ENCODE results near the gene PXMP4.

The PXMP4 gene

DNA sequence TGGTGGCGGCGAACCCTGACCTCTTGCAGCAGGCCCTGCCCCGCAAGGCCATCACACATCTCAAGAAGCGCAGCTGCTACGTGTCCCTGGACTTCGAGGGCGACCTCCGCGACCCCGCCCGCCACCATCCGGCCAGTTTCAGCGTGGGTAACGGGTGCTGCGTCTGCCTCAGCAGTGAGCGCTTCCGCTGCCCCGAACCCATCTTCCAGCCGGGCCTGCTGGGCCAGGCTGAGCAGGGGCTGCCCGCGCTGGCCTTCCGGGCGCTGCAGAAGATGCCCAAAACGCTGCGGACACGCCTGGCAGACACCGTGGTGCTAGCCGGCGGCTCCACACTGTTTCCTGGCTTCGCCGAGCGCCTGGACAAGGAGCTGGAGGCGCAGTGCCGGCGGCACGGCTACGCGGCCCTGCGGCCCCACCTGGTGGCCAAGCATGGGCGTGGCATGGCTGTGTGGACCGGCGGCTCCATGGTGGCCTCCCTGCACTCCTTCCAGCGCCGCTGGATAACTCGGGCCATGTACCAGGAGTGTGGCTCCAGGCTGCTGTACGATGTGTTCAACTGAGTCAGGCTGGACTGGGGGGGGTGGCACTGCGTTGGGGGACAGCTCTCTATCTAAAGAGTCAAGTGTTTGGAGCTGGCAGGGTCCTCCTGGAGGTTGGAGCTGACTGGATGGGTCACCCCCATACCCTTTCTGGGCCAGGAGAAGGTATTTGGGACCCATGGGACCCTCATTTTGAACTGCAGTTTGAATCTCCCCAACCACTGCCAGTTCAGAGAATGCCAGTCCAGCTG is 52.2 kb downstream of the PXMP4 start:
- Histone ChIP-seq H2BK5ac (ENCODE audit: low read depth, low read length, poor library complexity) (no peak overlapping the region), H3K23ac (ENCODE audit: low read length) (no peak overlapping the region), H3K27ac (ENCODE audit: low read depth, low read length) (no peak overlapping the region), H2BK120ac (ENCODE audit: insufficient read depth, low read length, poor library complexity) (no peak overlapping the region), H4K12ac (ENCODE audit: low read depth, low read length) (no peak overlapping the region), H3K14ac (ENCODE audit: low read length) (no peak overlapping the region), H3K79me1 (ENCODE audit: low read length) (peaks cover 9% of the 10 kb centered on the region), H2BK12ac (ENCODE audit: low read length) (no peak overlapping the region), H3K79me2 (ENCODE audit: control insufficient read depth, insufficient read depth, low read length, poor library complexity) (peaks cover 7% of the 10 kb centered on the region), H3K27me3 (ENCODE audit: insufficient read depth, low read length) (no peaks in the 10 kb centered on the region), H4K8ac (ENCODE audit: low read depth, low read length) (no peak overlapping the region), H3K36me3 (ENCODE audit: control insufficient read depth in 1 of 2, insufficient read depth in 2 of 2, low read length in 2 of 2) (peaks cover 42 to 52% of the 10 kb centered on the region in 2 experiments), H4K91ac (ENCODE audit: low read depth, low read length) (no peak overlapping the region), H2AFZ (ENCODE audit: insufficient read depth, low read length, poor library complexity) (no peak overlapping the region), H3K9ac (ENCODE audit: low read length) (no peak overlapping the region), H2AK5ac (ENCODE audit: low read length) (no peak overlapping the region), H3K4ac (ENCODE audit: low read depth, low read length) (no peak overlapping the region), H3K4me3 (ENCODE audit: low read depth, low read length) (peak overlapping the region; percentile 57), H3K9me3 (ENCODE audit: insufficient read depth, low read depth, low read length) (peaks cover 2% of the 10 kb centered on the region), H3K4me2 (ENCODE audit: low read length) (peak overlapping the region; percentile 55), H3K4me1 (ENCODE audit: control insufficient read depth in 1 of 2, insufficient read depth in 2 of 2, low read length in 2 of 2) (peaks cover 13 to 14% of the 10 kb centered on the region in 2 experiments), H3K18ac (ENCODE audit: low read length) (no peak overlapping the region)
- peak; percentile 83 to 91 for DNase-seq
- WGBS (ENCODE audit: extremely low coverage, insufficient coverage, insufficient read length): no CpG with 5 or more reads among the region's 47 CpGs

DNA sequence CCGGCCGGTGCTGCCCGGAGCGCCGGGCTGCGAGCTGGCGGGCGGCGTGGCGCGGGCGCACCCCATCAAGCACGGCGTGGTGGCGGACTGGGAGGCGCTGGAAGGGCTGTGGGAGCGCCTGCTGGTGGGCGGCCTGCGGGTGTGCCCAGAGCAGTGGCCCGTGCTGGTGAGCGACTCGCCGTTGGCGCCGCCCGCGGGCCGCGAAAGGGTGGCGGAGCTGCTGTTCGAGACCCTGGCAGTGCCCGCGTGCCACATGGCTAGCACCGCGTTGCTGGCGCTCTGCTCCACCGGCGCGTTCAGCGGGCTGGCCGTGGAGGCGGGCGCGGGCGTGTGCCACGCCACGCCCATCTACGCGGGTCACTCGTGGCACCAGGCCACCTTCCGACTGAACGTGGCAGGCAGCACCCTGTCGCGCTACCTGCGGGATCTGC is 52.9 kb downstream of the PXMP4 start:
- no CpG with 5 or more reads among the region's 55 CpGs for WGBS (ENCODE audit: extremely low coverage, insufficient coverage, insufficient read length)
- peak in 1 of 2 donors; percentile 47 for DNase-seq
- no peak overlapping the region for H4K91ac ChIP-seq (ENCODE audit: low read depth, low read length)

DNA sequence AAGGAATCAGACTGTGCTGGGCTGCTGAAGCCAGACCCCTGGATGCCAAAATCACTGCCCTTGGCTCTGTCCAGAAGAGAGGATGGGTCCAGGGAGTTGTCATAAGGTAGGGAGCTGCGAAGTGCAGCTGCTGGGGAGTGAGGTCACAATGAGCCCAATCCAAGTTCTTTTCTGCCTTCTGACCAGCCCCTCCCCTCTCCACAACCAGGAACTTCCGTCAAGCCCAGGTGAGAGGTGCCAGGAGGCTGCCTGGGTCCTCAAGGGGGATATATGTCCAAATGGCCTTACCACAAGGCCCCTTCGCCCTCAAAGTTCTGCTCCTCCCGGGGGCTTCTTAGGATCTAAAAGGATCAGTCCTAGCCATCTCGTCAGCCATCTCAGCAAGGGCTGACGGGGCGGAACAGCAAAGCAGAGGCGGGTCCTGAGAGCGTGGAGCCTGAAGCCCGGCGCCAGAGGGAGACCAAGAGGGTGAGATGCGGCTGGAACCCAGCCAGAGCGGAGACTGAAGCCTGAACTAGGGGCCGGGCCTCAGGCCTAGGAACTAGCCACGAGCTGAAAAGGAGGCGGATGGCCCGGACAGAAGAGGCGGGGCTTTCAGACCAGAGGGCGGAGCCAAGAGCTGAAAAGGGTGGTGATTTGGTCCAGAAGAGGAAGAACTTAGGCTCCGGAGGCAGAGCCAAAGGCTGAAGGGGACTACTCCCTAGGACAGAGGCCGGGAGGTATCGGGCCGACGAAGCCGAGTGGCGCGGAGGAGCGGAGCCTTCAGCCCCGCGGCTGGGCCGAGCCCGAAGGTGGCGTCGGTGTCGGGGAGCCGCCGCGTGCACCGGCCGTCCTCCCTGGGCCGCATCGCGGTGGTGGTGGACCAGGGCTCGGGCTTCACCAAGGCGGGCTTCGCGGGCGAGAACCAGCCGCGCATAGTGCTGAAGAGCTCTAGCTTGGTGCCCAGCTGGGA is 53.5 kb downstream of the PXMP4 start, which contains the start of gene ACTL10:
Gene ACTL10 (plus strand): TSS at position 651 of the 952 bp plus-strand sequence. CDS start 555 bp downstream, outside the sequence.
- H2AFZ ChIP-seq (ENCODE audit: insufficient read depth, low read length, poor library complexity): no peak within 1 kb of the TSS
- H3K36me3 ChIP-seq (ENCODE audit: control insufficient read depth in 1 of 2, insufficient read depth in 2 of 2, low read length in 2 of 2): peaks cover 42 to 46% of the 10 kb centered on the region in 2 experiments
- H4K12ac ChIP-seq (ENCODE audit: low read depth, low read length): no peak within 1 kb of the TSS
- H3K79me1 ChIP-seq (ENCODE audit: low read length): peaks cover 10% of the 10 kb centered on the region
- no peak within 1 kb of the TSS for H4K91ac ChIP-seq (ENCODE audit: low read depth, low read length)
- H2BK120ac ChIP-seq (ENCODE audit: insufficient read depth, low read length, poor library complexity): no peak within 1 kb of the TSS
- H3K27me3 ChIP-seq (ENCODE audit: insufficient read depth, low read length): no peaks in the 10 kb centered on the region
- no peak within 1 kb of the TSS for H3K23ac ChIP-seq (ENCODE audit: low read length)
- peak; percentile 93 to 94 for DNase-seq
- no CpG with 5 or more reads among the region's 50 CpGs for WGBS (ENCODE audit: extremely low coverage, insufficient coverage, insufficient read length)
- no peak within 1 kb of the TSS for H3K14ac ChIP-seq (ENCODE audit: low read length)
- no peak within 1 kb of the TSS for H4K8ac ChIP-seq (ENCODE audit: low read depth, low read length)
- no peaks in the 10 kb centered on the region for H3K9me3 ChIP-seq (ENCODE audit: insufficient read depth, low read depth, low read length)
- H2AK5ac ChIP-seq (ENCODE audit: low read length): no peak within 1 kb of the TSS
- no peak within 1 kb of the TSS for H2BK5ac ChIP-seq (ENCODE audit: low read depth, low read length, poor library complexity)
- peaks cover 11 to 12% of the 10 kb centered on the region in 2 experiments for H3K4me1 ChIP-seq (ENCODE audit: control insufficient read depth in 1 of 2, insufficient read depth in 2 of 2, low read length in 2 of 2)
- H3K4me3 ChIP-seq (ENCODE audit: low read depth, low read length): peak within 1 kb of the TSS; percentile 57
- no peak within 1 kb of the TSS for H3K9ac ChIP-seq (ENCODE audit: low read length)
- no peak within 1 kb of the TSS for H3K4ac ChIP-seq (ENCODE audit: low read depth, low read length)
- H3K27ac ChIP-seq (ENCODE audit: low read depth, low read length): no peak within 1 kb of the TSS
- H3K4me2 ChIP-seq (ENCODE audit: low read length): peak within 1 kb of the TSS; percentile 55
- H3K79me2 ChIP-seq (ENCODE audit: control insufficient read depth, insufficient read depth, low read length, poor library complexity): peaks cover 7% of the 10 kb centered on the region
- no peak within 1 kb of the TSS for H2BK12ac ChIP-seq (ENCODE audit: low read length)
- H3K18ac ChIP-seq (ENCODE audit: low read length): no peak within 1 kb of the TSS

More for the DNA sequence above, 52.9 kb downstream of the PXMP4 start:
- Histone ChIP-seq H2BK12ac (ENCODE audit: low read length) (no peak overlapping the region), H3K9me3 (ENCODE audit: insufficient read depth, low read depth, low read length) (no peaks in the 10 kb centered on the region), H2BK5ac (ENCODE audit: low read depth, low read length, poor library complexity) (no peak overlapping the region), H3K27ac (ENCODE audit: low read depth, low read length) (no peak overlapping the region), H3K4me3 (ENCODE audit: low read depth, low read length) (peak overlapping the region; percentile 57), H3K4ac (ENCODE audit: low read depth, low read length) (no peak overlapping the region), H2AK5ac (ENCODE audit: low read length) (no peak overlapping the region), H3K23ac (ENCODE audit: low read length) (no peak overlapping the region), H3K27me3 (ENCODE audit: insufficient read depth, low read length) (no peaks in the 10 kb centered on the region), H2BK120ac (ENCODE audit: insufficient read depth, low read length, poor library complexity) (no peak overlapping the region), H2AFZ (ENCODE audit: insufficient read depth, low read length, poor library complexity) (no peak overlapping the region), H3K9ac (ENCODE audit: low read length) (no peak overlapping the region), H3K36me3 (ENCODE audit: control insufficient read depth in 1 of 2, insufficient read depth in 2 of 2, low read length in 2 of 2) (peaks cover 42 to 52% of the 10 kb centered on the region in 2 experiments), H3K4me2 (ENCODE audit: low read length) (peak overlapping the region; percentile 55), H3K18ac (ENCODE audit: low read length) (no peak overlapping the region), H3K79me1 (ENCODE audit: low read length) (peaks cover 10% of the 10 kb centered on the region), H3K14ac (ENCODE audit: low read length) (no peak overlapping the region), H4K8ac (ENCODE audit: low read depth, low read length) (no peak overlapping the region), H3K79me2 (ENCODE audit: control insufficient read depth, insufficient read depth, low read length, poor library complexity) (peaks cover 7% of the 10 kb centered on the region), H4K12ac (ENCODE audit: low read depth, low read length) (no peak overlapping the region), H3K4me1 (ENCODE audit: control insufficient read depth in 1 of 2, insufficient read depth in 2 of 2, low read length in 2 of 2) (peaks cover 11 to 12% of the 10 kb centered on the region in 2 experiments)

GRCh38 chr20:33664762-33665144 is 55.4 kb downstream of the PXMP4 start:
- no peak overlapping the region for H4K91ac ChIP-seq (ENCODE audit: low read depth, low read length)
- no peak overlapping the region for H3K4me3 ChIP-seq (ENCODE audit: low read depth, low read length)
- no peak overlapping the region for H3K23ac ChIP-seq (ENCODE audit: low read length)
- H2AFZ ChIP-seq (ENCODE audit: insufficient read depth, low read length, poor library complexity): no peak overlapping the region
- no peak overlapping the region for H4K8ac ChIP-seq (ENCODE audit: low read depth, low read length)
- WGBS (ENCODE audit: extremely low coverage, insufficient coverage, insufficient read length): no CpG with 5 or more reads among the region's 2 CpGs
- H3K36me3 ChIP-seq (ENCODE audit: control insufficient read depth in 1 of 2, insufficient read depth in 2 of 2, low read length in 2 of 2): peaks cover 35 to 36% of the 10 kb centered on the region in 2 experiments
- no peak overlapping the region for H4K12ac ChIP-seq (ENCODE audit: low read depth, low read length)
- no peak overlapping the region for H3K4ac ChIP-seq (ENCODE audit: low read depth, low read length)
- H3K18ac ChIP-seq (ENCODE audit: low read length): no peak overlapping the region
- peaks cover 11 to 12% of the 10 kb centered on the region in 2 experiments for H3K4me1 ChIP-seq (ENCODE audit: control insufficient read depth in 1 of 2, insufficient read depth in 2 of 2, low read length in 2 of 2)
- no peak for DNase-seq
- no peak overlapping the region for H3K14ac ChIP-seq (ENCODE audit: low read length)
- no peak overlapping the region for H2BK12ac ChIP-seq (ENCODE audit: low read length)
- H3K9me3 ChIP-seq (ENCODE audit: insufficient read depth, low read depth, low read length): no peaks in the 10 kb centered on the region
- H2BK5ac ChIP-seq (ENCODE audit: low read depth, low read length, poor library complexity): no peak overlapping the region
- H3K79me1 ChIP-seq (ENCODE audit: low read length): peaks cover 10% of the 10 kb centered on the region
- H2BK120ac ChIP-seq (ENCODE audit: insufficient read depth, low read length, poor library complexity): no peak overlapping the region
- no peak overlapping the region for H3K9ac ChIP-seq (ENCODE audit: low read length)
- H2AK5ac ChIP-seq (ENCODE audit: low read length): no peak overlapping the region
- no peak overlapping the region for H3K27ac ChIP-seq (ENCODE audit: low read depth, low read length)
- peaks cover 7% of the 10 kb centered on the region for H3K79me2 ChIP-seq (ENCODE audit: control insufficient read depth, insufficient read depth, low read length, poor library complexity)
- no peak overlapping the region for H3K4me2 ChIP-seq (ENCODE audit: low read length)
- H3K27me3 ChIP-seq (ENCODE audit: insufficient read depth, low read length): no peaks in the 10 kb centered on the region
